HG02970 (cell line): ENCODE results near the gene MIPEP.

Source experiments
- ATAC-seq: cut with Tn5 transposase; IDR thresholded peaks from one replicate; pipeline ENCODE4 v1.9.1; 2021; ENCODE audit warnings: mild to moderate bottlenecking, moderate library complexity, moderate number of reproducible peaks; ENCODE audit not compliant: unreplicated experiment, low FRiP score

Gene MIPEP

DNA sequence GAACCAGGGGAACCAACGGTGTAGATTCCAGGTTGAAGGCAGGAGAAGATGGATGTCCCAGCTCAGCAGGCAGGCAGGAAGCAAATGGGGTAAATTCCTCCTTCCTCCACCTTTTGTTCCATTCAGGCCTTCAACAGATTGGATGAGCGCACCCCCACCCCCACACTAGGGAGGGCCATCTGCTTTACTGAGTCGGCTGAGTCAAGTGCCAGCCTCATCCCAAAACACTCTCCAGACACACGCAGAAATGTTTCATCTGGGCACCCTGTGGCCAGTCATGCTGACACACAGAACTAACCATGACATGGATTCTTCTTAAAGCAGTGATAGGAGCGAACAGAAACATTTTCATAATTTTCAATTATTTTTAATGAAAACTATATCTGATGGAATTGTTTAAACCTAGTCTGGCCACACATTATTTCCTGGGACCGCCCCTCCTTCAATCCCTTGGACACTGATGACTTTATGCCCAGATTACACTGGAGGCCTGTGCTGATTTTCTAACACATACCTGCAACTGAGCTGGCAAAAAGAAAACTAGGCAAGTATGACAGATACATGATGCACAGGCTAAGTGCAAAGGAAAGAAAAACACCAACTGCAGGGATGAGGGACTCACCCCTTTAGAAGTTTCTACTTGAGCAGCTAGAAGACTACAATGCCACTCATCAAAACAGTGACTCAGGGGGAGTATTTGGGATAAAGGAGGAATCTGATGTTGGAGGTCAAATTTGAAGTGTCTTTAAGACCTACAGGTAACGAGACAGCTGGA lies 164.8 kb downstream of the MIPEP start:
- no peak for ATAC-seq

DNA sequence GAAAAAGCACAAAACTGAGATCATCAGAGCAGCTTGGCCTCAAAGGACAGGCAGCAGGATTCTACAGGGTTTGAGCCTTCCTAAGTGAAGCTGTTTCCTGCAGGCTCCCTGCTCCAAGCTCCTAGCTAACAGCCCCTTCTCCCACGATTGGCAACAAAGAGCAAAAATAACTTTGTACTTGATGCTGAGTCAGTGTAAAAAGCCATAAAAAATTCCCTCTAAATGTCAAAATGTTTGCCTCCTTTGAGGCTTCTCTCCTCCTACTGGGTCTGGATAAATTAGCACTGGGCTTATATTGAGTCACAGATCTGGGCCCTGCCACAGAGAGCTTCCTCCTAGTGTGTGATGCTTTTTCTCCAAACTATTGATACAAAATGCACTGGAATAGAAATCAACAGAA lies 165.7 kb downstream of the MIPEP start:
- ATAC-seq: no peak

DNA sequence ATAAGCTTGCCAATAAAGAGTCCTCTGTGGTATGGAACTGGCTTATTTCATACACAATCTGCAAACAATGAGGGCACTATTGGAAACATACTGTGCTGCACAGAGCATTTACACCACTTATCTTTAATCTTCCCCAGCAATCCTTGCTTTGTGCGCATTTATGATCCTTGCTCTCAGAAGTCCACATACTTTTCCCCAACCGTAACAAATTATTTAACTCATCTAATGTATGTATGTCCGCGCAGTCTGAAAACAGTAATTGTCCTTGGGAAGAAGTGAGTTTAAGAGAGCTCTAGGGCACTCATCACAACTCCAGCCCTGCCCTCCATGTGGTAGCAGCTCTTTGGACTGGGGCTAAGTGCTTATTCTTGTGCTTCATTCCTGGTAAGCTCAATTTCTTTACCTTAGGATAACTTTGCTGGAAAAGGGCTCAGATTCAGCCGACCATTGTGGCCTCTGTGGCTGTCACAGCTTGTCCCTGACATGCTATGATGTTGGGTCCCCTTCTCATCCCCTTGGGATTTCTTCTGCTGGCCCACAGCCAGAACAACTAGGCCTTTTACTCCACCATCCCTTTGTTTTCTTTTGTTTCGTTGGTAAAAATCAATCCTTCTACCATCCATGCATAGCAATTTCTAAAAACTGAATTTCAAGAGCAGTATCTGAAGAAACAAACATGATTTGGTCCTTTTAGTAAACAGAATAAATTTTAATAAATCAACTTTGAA lies 166.3 kb downstream of the MIPEP start:
- no peak for ATAC-seq

DNA sequence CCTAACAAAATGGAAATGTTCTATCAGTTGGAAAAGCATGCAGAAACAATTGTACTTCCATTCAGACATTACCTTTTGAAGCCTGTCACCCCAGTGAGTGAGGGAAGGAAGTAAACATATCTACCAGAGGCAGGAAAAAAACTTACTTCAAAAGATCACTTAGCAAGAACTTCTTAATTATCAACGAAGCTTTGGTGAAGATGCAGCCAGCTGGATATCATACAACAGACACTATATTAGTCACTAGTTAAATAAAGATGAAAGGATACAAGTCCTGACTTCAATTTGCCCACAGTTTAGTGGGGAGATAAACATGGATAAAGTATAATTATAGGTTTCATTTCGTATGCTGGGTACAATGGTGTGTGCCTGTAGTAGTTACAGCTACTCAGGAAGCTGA lies 170.2 kb downstream of the MIPEP start:
- no peak for ATAC-seq

DNA sequence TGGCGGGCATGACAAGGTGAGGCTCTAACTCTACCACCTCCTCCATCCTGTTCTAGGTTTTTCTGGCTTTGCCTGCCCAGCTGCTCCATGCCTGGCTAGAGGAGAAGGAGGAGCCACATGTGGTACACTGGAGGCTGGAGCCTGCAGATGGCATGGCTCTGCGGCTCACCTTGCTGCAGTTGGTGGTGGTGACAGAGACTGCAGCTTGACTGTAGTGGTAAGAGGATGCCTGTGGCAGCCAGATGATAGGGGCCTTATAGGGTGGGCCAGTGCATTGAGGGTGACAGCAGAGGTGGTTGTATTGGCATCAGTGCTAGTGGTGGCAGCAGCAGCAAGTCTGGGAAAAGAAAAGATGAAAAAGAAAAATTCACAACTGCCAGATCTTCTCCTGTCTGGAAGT lies 172.8 kb downstream of the MIPEP start:
- ATAC-seq: no peak

DNA sequence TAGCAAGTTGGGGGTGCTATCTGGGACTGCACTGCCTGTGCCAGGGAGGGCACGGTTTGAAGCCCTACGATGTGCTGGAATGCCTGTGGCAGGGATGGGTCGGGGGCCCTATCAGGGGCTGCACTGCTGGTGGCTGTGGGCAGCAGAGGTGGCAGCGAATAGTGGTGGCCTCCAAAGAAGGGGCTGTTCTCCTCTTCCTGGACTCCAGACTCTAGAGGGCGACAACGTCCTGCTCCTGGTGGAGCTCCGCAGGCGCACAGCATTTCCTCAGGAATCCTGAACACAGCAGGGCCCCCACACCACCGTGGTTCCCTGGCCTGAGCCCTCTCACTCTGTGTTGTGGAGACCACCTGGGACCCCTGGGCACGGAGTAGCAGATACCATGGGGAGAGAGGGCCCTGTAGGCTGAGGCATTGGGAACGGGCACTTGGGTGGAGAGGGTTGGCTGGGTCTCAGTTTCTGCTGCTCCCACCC lies 173.4 kb downstream of the MIPEP start:
- ATAC-seq: no peak

DNA sequence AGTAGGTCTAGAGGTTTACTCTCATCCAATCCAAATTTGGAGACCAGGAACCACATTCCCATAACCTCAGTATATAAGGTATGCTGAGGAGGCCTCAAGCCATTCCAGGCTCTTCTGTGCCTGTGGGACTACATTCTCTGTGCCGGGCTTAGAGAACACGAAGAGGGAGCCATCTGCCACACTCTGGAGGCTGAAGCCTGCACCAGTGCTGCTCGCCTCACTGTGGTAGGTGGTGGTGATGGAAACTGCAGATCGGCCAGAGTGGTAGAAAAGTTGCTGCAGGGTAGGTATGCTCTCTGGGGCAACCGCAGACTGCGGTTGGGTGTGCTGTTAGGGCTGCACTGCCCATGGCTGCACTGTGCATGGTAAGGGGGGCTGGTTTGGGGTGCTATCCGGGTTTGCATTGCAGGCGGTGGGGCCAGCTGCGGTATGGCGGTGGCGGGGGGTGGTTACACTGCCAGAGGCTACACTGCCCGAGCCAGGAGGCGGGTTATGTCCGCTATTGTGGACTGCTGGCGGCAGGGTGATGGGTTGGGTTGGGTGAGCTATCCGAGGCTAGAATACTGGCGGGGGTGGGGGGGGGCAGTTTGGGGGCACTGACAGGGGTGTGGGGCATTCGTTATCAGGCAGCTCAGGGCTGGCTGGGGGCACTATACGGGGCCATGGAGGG lies 174.0 kb downstream of the MIPEP start:
- no peak for ATAC-seq

DNA sequence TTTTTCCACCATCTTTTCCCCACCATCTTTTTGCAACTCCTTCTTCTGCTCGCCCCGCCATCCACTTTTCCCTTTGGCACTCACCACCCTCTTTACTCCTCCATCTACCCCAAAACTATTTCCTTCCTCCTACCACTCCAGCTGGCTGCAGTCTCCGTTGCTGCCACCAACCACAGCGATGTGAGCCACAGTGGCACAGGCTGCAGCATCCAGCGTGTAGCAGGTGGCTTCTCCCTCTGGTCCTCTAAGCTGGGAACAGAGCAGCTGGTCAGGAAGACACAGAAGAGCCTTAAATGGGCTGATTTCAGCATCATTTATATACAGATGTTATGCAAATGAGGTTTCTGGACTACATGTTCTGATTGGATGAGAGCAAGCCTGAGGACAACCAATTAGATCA lies 174.5 kb downstream of the MIPEP start:
- ATAC-seq: no peak

DNA sequence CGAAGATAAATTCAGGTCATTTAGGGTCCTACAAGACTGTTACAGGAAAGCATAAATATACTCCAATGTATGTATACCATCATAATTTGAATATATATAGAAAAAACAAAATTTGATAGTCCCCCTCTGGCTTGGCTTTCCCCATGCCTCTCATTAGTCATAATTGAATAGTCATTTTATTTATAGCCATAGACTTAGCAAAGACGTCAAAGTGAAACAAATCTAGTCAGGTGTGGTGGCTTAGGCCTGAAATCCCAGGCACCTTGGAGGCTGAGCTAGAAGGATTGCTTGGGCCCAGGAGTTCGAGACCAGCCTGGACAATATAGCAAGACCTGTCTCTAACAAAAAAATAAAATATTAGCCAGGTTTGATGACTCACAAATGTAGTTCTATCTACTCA lies 177.8 kb downstream of the MIPEP start:
- no peak for ATAC-seq

DNA sequence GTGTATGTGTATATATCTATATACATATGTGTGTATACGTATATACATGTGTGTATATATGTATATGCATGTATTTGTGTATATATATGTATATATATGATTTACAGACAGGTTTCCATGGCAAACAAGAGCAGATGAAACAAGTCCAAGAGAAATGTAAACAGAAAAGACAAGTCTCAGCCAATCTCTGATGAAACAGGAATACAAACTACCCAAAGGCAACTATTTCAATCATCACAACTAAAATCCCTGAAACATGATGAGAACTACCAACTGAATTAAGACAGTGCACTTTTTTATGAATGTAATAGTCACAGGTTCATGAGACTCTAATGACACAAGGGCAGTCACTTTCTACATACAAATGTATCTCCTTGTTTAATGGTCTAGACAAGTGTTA lies 178.8 kb downstream of the MIPEP start:
- ATAC-seq: no peak

DNA sequence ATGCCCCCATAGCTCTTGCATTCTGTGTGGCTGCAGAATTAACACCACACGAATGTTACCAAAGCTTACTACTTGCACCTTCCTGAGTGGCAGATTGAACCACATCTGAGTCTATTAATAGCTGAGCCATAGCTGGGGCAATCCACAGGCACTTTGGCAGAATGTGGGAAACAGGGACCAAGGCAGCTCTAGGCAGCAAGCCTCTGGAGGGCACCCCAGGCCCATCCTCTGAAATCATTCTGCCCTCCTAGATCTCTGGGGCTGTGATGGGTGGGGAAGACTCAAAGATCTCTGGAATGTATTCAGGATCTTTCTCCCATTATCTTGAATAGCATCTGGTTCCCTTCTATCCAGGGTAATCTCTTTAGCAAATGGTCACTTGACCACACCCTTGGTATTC lies 179.7 kb downstream of the MIPEP start:
- ATAC-seq: no peak

DNA sequence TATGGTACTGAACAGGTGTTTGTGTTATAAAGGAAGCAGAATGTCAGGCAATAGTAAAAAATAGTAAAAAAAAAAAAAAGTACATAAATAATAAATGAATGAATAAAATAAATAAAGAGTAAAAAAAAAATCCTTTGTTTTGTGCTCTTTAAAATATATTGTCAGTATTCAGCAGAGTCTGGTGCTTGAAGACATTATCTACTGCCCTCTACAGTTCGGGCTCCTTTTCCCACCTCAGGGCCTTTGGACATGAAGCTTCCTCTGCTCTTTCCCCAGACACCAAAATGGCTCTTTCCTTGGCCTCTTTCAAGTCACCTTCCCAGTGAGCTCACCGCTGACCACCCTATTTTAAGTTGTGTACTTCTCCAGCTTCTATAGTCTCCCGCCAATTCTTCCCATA lies 181.5 kb downstream of the MIPEP start:
- ATAC-seq: no peak

DNA sequence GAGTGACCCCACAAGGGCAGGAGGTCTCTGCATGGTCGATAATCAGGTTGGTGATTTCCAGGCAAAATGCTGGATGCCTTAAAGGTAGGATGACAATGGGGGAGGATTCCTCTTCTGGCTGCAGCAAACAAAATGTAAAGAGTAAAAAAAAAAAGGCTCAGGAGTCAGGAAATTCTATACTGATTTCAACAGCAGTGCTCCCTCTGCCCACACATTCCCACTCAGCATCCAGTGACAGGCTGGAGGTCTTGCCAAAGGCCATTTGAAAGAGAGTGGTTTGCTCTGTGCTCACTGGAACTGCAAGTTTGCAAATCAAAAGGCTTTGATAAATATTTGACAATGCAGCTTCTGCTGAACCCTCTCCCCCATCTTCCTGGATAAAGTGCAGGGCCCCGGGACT lies 183.6 kb downstream of the MIPEP start:
- no peak for ATAC-seq

DNA sequence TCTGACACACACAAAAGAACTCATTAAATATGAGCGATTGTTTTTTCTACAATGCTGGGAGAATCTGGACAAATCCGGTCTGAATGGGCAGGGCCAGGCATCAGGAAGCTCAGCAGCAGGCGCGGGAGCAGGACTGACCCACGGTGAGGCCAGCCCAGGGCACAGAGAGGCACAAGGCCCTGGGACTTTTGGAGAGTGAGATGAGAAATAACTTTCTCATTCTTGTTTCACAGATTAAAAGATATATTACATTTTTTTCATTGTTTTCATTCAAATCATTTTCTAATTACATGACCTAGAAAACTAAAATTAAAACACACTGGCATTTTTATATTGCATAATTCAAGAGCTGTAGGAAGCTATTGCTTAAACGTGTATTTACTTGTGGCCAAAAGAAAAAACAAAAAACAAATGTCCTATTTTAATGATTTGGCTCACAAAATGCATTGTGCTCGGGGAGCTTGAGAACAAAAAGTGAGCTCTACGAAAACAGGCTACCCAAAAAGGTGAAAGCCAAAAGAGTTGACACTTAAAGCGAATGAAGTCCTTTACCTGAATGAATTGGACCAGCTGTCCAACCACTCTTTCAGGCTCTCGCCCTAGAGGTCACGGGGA lies 185.8 kb downstream of the MIPEP start:
- ATAC-seq: no peak

DNA sequence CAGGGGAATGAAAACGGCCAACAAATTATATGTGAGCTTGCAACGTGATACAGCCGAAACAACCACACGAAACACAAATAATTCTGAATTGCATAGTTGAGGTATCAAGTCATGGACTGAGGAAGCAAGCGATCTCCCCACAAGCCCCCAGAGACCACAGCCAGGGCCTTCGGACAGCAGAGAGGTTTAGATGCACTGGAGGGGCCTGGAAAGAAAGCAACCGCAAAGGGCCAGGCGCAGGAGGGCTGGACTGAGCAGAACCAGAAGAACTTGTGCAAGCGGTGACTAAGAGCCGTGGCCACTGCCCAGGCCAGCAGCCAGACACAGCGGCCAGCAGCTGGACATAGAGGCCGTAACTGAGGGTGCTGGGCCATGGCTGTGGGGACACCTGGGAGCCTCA lies 187.6 kb downstream of the MIPEP start:
- no peak for ATAC-seq

DNA sequence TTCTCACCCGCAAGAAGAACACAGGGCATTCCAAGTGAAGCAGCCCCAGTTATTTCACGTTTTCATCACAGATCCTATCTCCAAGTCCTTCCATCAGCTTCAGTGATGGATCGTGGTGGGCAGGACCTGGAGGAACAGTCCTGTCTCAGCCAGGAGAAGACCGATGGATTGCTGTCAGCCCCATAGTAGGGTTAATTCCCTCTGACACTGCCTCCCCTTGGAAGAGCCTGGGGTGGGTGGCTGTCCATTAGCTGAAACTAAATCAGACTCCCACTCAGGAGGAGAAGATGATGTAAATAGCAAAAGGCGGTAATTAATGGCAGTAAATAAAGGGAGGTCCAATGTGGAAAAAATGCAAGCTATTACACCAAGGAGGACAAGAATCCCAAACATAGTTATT lies 188.0 kb downstream of the MIPEP start:
- no peak for ATAC-seq

DNA sequence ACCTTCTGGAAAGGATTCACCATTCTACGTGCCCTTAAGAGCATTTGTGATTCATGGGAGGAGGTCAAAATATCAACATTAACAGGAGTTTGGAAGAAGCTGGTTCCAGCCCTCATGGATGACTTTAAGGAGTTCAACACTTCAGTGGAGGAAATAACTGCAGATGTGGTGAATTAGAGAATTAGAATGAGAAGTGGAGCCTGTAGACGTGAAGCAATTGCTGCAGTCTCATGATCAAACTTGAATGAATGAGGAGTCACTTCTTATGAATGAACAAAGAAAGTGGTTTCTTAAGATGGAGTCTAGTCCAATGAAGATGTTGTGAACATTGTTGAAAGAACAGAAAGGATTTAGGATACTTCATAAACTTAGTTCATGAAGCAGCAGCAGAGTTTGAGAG lies 189.9 kb downstream of the MIPEP start:
- no peak for ATAC-seq

DNA sequence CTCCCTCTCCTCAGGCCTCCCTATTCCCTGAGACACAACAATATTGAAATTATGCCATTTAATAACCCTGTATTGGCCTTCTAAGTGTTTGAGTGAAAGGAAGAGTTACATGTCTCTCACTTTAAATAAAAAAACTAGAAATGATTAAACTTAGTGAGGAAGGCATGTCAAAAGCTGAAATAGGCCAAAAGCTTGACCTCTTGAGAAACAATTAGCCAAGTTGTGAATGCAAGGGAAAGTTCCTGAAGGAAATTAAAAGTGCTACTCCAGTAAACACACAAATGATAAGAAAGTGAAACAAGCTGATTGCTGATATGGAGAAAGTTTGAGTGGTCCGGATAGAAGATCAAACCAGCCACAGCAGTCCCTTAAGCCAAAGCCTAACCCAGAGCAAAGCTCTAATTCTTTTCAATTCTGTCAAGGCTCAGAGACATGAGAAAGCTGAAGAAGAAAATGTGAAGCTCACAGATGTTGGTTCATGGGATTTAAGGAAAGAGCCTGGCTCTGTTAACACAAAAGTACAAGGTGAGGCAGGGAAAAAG lies 191.4 kb downstream of the MIPEP start:
- no peak for ATAC-seq

DNA sequence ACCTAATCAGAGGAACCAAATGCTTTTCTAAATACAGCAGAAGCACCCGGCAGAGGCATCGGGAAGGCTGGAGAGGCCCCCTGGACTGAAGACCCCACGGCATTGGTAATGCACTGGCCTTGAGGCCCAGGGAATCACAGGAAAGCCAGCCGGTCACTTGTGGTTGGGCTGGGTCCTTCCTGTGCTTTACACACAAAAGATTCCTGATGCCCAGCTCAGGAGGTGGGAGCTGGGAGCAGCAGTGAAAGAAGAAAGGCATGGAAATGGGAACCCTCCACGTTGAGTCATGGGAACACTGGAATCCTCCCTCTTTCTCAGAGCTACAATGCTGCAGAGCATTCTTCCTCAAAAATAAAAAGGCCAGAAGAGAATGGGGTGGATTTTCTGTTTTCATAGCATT lies 192.6 kb downstream of the MIPEP start:
- ATAC-seq: no peak

DNA sequence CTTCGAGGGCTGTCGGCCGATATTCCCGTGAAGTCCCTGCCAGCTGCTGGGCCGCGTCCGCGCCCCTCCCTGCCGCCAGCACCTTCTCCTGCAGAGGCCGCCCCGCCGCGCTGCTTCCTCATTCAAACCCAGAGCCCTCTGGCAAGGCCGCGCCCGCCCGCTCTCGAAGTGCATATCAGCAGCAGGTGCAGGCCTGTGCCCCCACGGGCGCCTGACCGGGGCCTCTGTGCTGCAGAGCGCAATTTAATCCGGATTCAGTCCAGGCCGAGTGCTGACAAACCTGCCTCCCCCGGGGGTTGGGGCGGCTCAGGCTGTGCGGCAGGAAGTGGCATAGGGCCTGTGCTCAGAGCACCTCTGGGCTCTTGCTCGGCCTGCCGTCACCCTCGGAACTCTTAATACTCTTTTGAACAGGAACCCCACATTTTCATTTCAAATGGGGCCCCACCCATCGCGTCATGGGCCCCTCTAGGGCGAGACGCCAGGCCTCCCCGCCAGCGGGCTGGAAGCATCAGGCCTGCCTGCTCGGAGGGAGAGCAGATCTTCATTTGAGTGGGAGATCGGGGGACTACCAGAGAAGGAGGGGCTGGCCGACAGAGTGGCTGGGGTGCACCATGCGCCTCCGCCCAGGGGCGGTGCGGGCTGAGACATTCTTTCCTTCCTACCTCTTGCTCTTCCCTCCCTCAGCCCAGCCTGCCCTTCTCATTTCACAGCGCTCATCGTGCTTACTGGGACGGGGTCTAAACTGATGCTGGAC lies 193.3 kb downstream of the MIPEP start:
- ATAC-seq: no peak
